Loucy (cell line): ENCODE results near the gene ILK.

Experiments used
- CTCF ChIP-seq: fragments of 200-600 bp; sonication (generic); conservative IDR thresholded peaks from 2 replicates; pipeline ENCODE4 v1.5.1; 2014; ENCODE audit warnings: mild to moderate bottlenecking, antibody characterized with exemption, low read length
- EZH2phosphoT487 ChIP-seq: fragments of 200-600 bp; IDR thresholded peaks from 2 replicates; pipeline ENCODE4 v1.6.1; 2018; ENCODE audit warnings: antibody characterized with exemption, mild to moderate bottlenecking, moderate library complexity, borderline replicate concordance

DNA sequence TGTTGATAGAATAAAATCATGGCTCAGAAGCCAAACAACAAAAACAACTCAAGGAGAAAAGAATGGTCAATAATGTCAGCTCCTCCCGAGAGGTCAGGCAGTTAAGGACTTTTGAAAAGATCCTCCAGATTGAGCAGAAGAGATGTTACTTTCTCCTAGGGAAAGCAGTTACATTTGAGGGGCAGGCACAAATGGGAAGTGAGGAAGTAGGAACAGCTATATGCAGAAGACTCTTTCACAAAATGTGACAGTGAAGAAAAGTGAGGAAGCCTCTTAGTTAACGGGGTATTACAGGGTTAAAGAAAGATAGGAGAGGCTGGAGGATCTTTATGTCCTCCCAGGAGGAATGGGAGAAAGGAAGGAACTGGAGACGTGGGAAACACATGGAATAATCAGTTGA lies 48.6 kb downstream of the ILK start:
- TF ChIP-seq CTCF (no peak), EZH2phosphoT487 (no peak)
